Neural cell (in vitro differentiated cells): ENCODE results near the gene PHIP. TPM values are rescaled to one million over a fixed set of nuclear protein-coding genes. Genes with fewer than 3 reads are reported as not detected.

Source experiments
- H2AFZ ChIP-seq: fragments of 200-600, 300-800 bp; sonication (generic), shearing (Covaris generic); 2 replicates; pipeline ENCODE4 v1.6.0; 2014; ENCODE audit warnings: low read depth, mild to moderate bottlenecking, antibody characterized with exemption, low read length, moderate library complexity
- H3F3A ChIP-seq: fragments of 200-600 bp; shearing (Covaris generic); 2 replicates; pipeline ENCODE4 v1.6.1; 2016; ENCODE audit warnings: mild to moderate bottlenecking, moderate library complexity, mixed read lengths, antibody characterized with exemption, low read length; ENCODE audit not compliant: insufficient read depth, poor library complexity, severe bottlenecking
- H3K27ac ChIP-seq: fragments of 200-600, 300-800 bp; sonication (generic), shearing (Covaris generic); 2 replicates; pipeline ENCODE4 v1.5.1; 2014; ENCODE audit warnings: mild to moderate bottlenecking, low read length, moderate library complexity
- H3K27me3 ChIP-seq: fragments of 300-800, 200-600 bp; sonication (generic), shearing (Covaris generic); 2 replicates; pipeline ENCODE4 v1.6.0; 2014; ENCODE audit warnings: mild to moderate bottlenecking, low read depth, low read length, moderate library complexity; ENCODE audit not compliant: insufficient read depth
- H3K36me3 ChIP-seq: fragments of 300-800, 200-600 bp; sonication (generic), shearing (Covaris generic); 2 replicates; pipeline ENCODE4 v1.5.1; 2014; ENCODE audit warnings: mild to moderate bottlenecking, antibody characterized with exemption, low read length, moderate library complexity; ENCODE audit not compliant: insufficient read depth
- H3K4me2 ChIP-seq: fragments of 300-800, 200-600 bp; sonication (generic), shearing (Covaris generic); 2 replicates; pipeline ENCODE4 v1.6.0; 2014; ENCODE audit warnings: mild to moderate bottlenecking, low read length
- H3K4me3 ChIP-seq: fragments of 300-800, 200-600 bp; sonication (generic), shearing (Covaris generic); 2 replicates; pipeline ENCODE4 v1.5.1; 2014; ENCODE audit warnings: mild to moderate bottlenecking, low read length, moderate library complexity
- H3K79me2 ChIP-seq: fragments of 200-600 bp; shearing (Covaris generic); replicated peaks from 2 replicates; pipeline ENCODE4 v1.6.0; 2014; ENCODE audit warnings: mild to moderate bottlenecking, low read length, moderate library complexity; ENCODE audit not compliant: insufficient read depth
- H3K9ac ChIP-seq: fragments of 300-800, 200-600 bp; sonication (generic), shearing (Covaris generic); 2 replicates; pipeline ENCODE4 v1.6.1; 2016; ENCODE audit warnings: mild to moderate bottlenecking, low read length, mixed read lengths
- H3K9me2 ChIP-seq: fragments of 200-600 bp; shearing (Covaris generic); 2 replicates; pipeline ENCODE4 v1.6.1; 2016; ENCODE audit warnings: mild to moderate bottlenecking, low read length, mixed read lengths; ENCODE audit not compliant: insufficient read depth
- H3K9me3 ChIP-seq: fragments of 200-600, 300-800 bp; sonication (generic), shearing (Covaris generic); 2 replicates; pipeline ENCODE4 v1.6.1; 2016; ENCODE audit warnings: mild to moderate bottlenecking, mixed run types, low read length, moderate library complexity, mixed read lengths
- H4K20me1 ChIP-seq: fragments of 200-600 bp; shearing (Covaris generic); 2 replicates; pipeline ENCODE4 v1.6.1; 2016; ENCODE audit warnings: mild to moderate bottlenecking, mixed run types; ENCODE audit not compliant: insufficient read depth
- EP300 ChIP-seq: fragments of 450-650 bp; conservative IDR thresholded peaks from 2 replicates; pipeline ENCODE4 v1.6.1; 2014; ENCODE audit warnings: antibody characterized with exemption, mild to moderate bottlenecking, moderate library complexity; ENCODE audit not compliant: poor library complexity, severe bottlenecking
- EZH2 ChIP-seq: fragments of 200-600, 300-800 bp; shearing (Covaris generic), sonication (generic); IDR thresholded peaks from 2 replicates; pipeline ENCODE4 v1.6.1; 2014; ENCODE audit warnings: antibody characterized with exemption, low read length, borderline replicate concordance, mild to moderate bottlenecking; ENCODE audit not compliant: insufficient read depth, poor library complexity, severe bottlenecking
- MXI1 ChIP-seq: fragments of 450-650 bp; conservative IDR thresholded peaks from 2 replicates; pipeline ENCODE4 v1.6.1; 2014; ENCODE audit warnings: antibody characterized with exemption, mild to moderate bottlenecking; ENCODE audit not compliant: poor library complexity, severe bottlenecking
- POLR2AphosphoS5 ChIP-seq: IDR thresholded peaks from 2 replicates; pipeline ENCODE4 v1.6.1; 2012
- RAD21 ChIP-seq: fragments of 450-650 bp; conservative IDR thresholded peaks from 2 replicates; pipeline ENCODE4 v1.6.1; 2014; ENCODE audit warnings: antibody characterized with exemption, mild to moderate bottlenecking, moderate library complexity
- SMC3 ChIP-seq: fragments of 450-650 bp; conservative IDR thresholded peaks from 2 replicates; pipeline ENCODE4 v1.6.1; 2014; ENCODE audit warnings: antibody characterized with exemption, mild to moderate bottlenecking, moderate library complexity; ENCODE audit not compliant: poor library complexity
- TAF1 ChIP-seq: IDR thresholded peaks from 2 replicates; pipeline ENCODE4 v1.6.1; 2012; ENCODE audit warnings: low read depth
- polyA plus RNA-seq: library from polyadenylated mRNA; depleted of rRNA; stranded (reverse); fragments of >200 nt; gene quantifications from 2 replicates; pipeline ENCODE4 v1.2.3, GENCODE V29; 2014
- TF ChIP-seq, protein P1 (sequence below): fragments of 450-650 bp; IDR thresholded peaks from 2 replicates; pipeline ENCODE4 v1.5.1; 2014; ENCODE audit warnings: antibody characterized with exemption, mild to moderate bottlenecking, moderate library complexity; ENCODE audit not compliant: poor library complexity, severe bottlenecking
- TF ChIP-seq, protein P2 (sequence below): IDR thresholded peaks from 2 replicates; pipeline ENCODE4 v1.6.1; 2012; ENCODE audit warnings: borderline replicate concordance

The PHIP gene
- polyA plus RNA-seq, 1 donor from 2014 or later: 50.8 TPM

DNA sequence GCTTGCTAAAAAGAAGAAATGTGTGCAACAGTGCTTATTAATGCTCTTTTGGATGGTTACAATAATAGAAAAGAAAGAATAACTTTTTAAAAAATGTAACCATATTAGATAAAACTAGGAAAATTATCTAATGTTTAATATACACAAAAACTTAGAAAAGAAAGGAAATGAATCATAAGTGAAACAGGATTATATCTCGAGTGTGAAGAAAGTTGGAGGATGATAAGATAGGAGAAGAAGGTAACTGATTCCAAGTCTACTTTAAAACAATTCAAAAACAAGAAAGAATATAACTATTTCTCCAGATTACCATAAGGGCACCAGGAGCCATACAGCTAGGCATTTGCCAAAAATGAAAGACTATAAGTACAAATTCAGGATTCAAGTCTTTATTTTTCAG, 73.0 kb downstream of the PHIP start:
- Histone ChIP-seq H2AFZ (no peak overlapping the region), H3F3A (no peaks in the 10 kb centered on the region), H3K4me2 (no peak overlapping the region), H3K36me3 (peaks cover 5% of the 10 kb centered on the region), H3K4me3 (no peak overlapping the region), H3K79me2 (no peaks in the 10 kb centered on the region), H3K27me3 (no peaks in the 10 kb centered on the region), H3K27ac (no peak overlapping the region), H3K9me2 (no peaks in the 10 kb centered on the region), H3K9me3 (no peaks in the 10 kb centered on the region), H3K9ac (no peak overlapping the region), H4K20me1 (no peaks in the 10 kb centered on the region)
- no peak for TF ChIP-seq EZH2
- no peak for TF ChIP-seq POLR2AphosphoS5
- TF ChIP-seq EP300: no peak
- no peak for TF ChIP-seq TAF1
- no peak for TF ChIP-seq RAD21
- no peak for TF ChIP-seq MXI1
- TF ChIP-seq, protein P1, sequence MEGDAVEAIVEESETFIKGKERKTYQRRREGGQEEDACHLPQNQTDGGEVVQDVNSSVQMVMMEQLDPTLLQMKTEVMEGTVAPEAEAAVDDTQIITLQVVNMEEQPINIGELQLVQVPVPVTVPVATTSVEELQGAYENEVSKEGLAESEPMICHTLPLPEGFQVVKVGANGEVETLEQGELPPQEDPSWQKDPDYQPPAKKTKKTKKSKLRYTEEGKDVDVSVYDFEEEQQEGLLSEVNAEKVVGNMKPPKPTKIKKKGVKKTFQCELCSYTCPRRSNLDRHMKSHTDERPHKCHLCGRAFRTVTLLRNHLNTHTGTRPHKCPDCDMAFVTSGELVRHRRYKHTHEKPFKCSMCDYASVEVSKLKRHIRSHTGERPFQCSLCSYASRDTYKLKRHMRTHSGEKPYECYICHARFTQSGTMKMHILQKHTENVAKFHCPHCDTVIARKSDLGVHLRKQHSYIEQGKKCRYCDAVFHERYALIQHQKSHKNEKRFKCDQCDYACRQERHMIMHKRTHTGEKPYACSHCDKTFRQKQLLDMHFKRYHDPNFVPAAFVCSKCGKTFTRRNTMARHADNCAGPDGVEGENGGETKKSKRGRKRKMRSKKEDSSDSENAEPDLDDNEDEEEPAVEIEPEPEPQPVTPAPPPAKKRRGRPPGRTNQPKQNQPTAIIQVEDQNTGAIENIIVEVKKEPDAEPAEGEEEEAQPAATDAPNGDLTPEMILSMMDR: no peak
- no peak for TF ChIP-seq SMC3
- TF ChIP-seq, protein P2, sequence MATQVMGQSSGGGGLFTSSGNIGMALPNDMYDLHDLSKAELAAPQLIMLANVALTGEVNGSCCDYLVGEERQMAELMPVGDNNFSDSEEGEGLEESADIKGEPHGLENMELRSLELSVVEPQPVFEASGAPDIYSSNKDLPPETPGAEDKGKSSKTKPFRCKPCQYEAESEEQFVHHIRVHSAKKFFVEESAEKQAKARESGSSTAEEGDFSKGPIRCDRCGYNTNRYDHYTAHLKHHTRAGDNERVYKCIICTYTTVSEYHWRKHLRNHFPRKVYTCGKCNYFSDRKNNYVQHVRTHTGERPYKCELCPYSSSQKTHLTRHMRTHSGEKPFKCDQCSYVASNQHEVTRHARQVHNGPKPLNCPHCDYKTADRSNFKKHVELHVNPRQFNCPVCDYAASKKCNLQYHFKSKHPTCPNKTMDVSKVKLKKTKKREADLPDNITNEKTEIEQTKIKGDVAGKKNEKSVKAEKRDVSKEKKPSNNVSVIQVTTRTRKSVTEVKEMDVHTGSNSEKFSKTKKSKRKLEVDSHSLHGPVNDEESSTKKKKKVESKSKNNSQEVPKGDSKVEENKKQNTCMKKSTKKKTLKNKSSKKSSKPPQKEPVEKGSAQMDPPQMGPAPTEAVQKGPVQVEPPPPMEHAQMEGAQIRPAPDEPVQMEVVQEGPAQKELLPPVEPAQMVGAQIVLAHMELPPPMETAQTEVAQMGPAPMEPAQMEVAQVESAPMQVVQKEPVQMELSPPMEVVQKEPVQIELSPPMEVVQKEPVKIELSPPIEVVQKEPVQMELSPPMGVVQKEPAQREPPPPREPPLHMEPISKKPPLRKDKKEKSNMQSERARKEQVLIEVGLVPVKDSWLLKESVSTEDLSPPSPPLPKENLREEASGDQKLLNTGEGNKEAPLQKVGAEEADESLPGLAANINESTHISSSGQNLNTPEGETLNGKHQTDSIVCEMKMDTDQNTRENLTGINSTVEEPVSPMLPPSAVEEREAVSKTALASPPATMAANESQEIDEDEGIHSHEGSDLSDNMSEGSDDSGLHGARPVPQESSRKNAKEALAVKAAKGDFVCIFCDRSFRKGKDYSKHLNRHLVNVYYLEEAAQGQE: no peak

DNA sequence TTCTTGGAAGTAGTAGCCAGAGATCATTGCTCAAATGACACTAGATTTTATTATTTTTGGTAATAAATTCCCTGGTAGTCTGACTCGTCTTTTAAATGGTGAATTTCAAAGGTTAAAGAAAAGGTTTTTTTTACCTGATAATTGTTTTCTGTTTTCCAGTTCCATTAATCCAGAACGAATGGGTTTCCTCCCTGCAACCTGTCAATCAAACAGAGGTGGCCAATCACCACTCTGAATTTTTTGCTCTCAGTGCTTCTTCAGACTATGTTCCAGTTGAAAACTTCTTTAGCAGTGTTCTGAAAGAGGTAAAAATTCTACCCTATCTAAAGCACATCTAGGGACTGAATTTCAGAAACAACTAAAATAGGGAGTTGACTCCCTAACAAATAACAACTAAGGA, 73.8 kb downstream of the PHIP start:
- Histone ChIP-seq H3K36me3 (peaks cover 6% of the 10 kb centered on the region), H3F3A (no peaks in the 10 kb centered on the region), H3K27me3 (no peaks in the 10 kb centered on the region), H3K9me3 (no peaks in the 10 kb centered on the region), H3K4me2 (no peak overlapping the region), H3K9ac (no peak overlapping the region), H2AFZ (no peak overlapping the region), H3K79me2 (no peaks in the 10 kb centered on the region), H3K9me2 (no peaks in the 10 kb centered on the region), H4K20me1 (no peaks in the 10 kb centered on the region), H3K27ac (no peak overlapping the region), H3K4me3 (no peak overlapping the region)
- TF ChIP-seq, protein P1: no peak
- no peak for TF ChIP-seq EP300
- TF ChIP-seq TAF1: no peak
- TF ChIP-seq MXI1: no peak
- TF ChIP-seq POLR2AphosphoS5: no peak
- TF ChIP-seq, protein P2: no peak
- TF ChIP-seq RAD21: no peak
- TF ChIP-seq EZH2: no peak
- TF ChIP-seq SMC3: no peak
